Stimulated activated CD4-positive, alpha-beta T cell treated with anti-CD3 and anti-CD28 coated beads, Interleukin-2, amount 100 ng/mL, for 48 hours (primary cell): ENCODE results near the gene ABAT.
"Not testable (repeated sequence)": the region's sequence is repeated elsewhere in the genome, so short reads cannot be mapped to it uniquely, and the experiment has no call there.

ENCODE experiments used
- DNase-seq, 2 donors: peaks; one replicate each; pipeline ENCODE4 v3.0.0-alpha.2; 2020

The ABAT gene

DNA sequence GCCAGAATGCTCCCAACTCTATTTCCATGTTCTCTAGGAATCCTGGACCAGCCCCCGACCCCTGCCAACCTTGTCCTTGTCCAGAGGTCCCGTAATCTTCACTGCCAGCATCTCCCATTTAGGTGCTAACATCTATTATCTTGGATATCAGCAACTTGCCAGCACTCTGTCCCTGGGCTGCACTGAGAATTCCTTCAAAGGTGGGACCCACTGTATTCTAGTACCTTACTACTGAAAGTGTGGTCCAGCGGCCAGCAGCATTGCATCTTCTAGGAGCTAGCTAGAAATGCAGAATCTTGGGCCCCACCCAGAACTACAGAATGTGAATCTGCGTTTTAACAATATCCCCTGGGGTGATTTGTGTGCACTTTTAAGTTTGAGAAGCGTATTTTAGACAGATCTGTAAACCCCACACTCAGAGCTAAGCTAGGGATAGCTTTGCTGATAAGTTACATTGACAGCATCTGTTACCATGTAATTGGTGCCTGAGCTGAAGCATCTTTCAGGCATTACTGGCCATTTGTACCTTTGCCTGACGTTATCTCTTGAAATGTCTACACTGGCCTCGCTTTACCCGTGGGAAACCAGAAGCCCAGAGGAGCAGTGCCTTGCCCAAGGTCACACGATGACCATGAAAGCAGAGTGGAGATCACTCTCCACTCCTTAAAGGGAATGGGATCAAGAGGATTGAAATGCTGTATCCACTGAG is 8.3 kb downstream of the ABAT start:
- DNase-seq = no peak

DNA sequence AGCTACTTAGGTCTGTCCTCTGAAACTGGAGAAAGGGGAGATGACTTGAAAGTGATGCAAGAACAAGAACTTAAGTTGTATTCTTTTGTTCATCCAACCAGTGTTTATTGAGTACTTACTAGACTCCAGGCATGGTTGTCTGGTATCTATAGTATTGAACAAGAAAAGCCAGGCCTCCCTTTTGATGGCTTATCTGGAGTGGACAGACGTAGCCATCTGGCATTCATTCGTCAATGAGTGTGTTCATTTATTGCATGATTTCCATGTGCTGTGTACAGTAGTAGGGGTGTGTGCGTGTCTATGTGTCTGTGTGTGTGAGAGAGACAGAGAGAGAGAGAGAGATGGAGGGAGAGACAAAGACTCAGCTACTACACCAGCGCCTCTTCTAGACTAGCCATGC is 9.2 kb downstream of the ABAT start:
- DNase-seq = no peak

DNA sequence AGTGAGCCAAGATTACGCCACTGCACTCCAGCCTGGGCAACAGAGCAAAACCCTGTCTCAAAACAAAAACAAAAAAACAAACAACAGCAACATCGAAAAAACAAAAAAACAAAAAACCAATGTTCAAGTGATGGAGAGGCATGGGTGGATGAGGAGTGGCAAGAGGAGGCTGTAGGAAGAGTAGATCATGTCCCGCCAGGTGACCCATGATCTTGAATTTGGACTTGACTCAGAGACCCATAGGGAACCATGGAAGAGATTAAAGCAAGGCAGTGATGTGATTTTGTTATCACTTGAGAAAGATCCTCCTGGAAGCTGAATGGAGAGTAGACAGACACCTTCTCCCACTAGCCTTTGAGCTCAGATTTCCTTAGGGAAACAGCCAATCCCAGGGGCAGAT is 11.2 kb downstream of the ABAT start:
- no peak for DNase-seq

DNA sequence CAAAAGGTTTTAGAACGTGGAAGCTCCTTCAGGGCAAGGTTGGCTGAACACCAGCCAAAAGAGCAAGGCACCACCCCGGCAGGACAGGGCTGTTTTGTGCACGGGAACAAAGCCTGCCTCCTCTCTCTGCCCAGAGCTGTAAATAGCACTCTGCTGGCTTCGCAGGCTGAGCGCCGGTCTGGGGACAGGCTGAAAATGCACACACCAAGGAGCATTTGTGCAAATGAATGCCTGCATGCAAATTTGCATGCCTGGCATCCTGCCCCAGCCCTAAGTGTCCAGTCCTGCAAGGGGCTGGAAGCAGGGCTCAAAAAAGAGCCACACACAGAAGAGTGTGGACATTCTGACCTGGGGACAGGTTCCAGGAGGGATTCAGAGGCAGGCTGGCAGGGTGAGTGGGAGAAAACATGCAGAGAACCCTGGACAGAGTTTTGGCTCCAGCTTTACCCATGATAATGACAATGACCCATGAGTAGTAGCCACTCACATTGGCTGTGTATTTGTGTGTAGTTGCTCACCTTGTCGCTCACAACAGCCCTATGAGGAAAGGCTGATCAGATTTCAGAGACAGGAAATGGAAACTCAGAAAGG is 11.7 kb downstream of the ABAT start:
- DNase-seq = no peak

DNA sequence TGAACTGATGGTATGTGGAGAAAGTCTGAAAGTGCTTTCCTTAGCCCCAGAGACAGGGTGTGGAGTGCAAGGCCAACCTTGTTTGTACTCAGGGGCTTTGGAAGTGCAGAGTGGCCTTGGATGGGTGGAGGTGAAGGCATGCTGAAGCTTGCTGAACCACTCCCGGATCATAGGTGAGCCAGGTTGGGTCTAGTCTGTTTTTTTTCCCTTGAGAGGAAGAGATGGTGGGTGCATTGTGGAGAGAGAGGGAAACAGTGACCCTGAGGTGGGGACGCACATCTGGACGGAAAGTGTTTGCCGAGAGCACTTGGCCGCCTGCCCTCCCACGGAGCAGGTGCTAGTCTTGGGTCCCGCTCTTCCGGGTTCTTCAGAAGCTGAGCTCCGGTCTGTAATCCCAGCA is 12.5 kb downstream of the ABAT start:
- no peak for DNase-seq

DNA sequence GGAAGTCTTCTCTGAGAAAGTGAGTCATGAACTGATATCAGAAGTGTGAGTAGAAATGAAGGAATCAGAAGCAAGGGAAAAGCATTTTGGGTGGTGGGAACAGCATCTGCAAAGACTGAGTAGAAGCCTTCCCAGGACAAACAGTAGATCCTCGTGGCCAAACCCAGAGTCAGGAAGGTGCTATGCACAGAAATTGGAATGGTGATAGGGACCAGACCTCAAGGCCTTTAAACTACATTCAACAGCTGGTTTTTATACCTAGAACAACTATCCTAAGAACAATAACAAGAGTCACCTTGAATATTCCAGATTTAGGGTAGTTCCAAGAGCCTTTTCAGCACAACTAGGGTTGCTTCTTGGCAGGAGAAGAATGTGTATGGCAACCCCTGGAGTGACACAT is 15.3 kb downstream of the ABAT start:
- no peak for DNase-seq

DNA sequence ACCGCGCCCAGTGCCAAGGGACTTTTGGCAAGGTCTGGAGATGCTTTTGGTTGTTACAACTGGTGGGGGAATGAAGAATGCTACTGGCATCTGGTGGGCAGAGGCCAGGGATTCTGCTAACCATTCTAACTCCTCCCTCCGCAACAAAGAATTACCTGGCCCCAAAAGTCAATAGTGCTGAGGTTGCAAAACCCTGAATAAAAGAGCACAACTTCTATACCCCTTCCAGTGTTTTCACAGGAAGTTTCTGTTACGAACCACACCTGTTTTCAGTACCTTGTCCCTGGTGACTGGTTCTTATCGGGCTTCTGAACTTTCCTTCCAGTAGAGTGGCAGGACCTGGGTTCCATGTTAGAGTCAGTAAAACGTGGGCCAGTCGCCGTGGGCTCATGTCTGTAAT is 17.3 kb downstream of the ABAT start:
- no peak for DNase-seq

DNA sequence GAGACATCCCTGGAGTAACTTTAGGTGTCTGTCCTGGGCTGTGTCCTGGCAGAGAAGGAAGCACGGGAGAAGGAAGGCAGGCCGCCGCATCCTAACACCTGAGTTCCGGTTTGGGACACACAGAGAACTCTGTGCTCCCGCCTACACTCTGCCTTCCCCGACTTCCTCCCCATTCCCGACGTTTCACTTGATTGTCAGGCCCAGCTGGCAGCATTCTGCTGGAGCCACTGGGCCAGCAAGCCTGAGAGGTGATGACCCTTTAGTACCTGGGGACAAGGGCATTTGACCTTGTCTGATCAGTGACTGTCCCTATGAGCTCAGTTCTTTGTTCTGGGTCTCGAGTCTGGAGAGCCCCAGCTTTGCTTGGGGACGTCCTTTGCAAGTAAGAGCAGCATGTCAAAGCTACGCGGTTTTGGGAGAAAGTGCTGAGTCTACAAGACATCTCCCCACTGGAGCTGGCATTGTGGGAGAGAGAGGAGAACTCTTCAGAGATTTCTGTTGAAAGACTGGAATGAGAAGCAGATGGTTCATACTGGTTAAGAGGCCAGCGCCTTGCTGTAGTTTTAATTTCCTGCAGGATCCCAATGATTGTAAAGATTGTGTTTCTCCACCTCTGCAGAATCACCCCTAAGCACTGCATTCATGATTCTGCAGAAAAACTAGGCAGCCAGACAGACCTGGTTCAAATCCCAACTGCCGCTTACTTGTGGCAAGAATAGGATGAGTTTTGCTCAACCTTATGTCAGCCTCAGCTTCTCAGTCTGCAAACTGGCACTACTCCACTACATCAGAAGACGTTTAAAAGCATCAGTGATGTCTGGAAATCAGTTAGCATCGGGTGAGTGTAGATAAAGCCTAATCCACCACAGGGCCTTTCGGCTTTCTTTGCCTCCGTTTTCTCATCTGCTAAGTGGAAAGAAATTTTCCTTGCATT is 20.6 kb downstream of the ABAT start:
- no peak for DNase-seq

DNA sequence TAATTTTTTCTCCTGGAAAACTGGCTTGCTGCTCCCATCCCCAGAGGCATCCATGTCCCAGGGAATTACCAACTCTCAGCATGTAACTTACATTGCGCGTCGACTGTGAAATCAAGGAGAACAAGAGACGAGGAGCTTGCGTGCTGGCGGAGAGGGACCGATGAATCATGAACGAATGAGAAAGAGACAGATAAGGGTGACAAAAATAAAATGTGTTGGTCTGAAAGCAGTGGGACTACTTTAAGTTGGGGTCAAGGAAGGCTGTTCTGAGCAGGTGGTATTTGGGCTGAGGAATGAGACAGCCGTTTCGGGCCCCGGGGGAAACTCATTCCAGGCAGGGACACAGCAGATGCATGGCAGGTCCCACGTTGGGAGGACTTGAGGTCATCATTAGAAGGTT is 22.5 kb downstream of the ABAT start:
- no peak for DNase-seq

DNA sequence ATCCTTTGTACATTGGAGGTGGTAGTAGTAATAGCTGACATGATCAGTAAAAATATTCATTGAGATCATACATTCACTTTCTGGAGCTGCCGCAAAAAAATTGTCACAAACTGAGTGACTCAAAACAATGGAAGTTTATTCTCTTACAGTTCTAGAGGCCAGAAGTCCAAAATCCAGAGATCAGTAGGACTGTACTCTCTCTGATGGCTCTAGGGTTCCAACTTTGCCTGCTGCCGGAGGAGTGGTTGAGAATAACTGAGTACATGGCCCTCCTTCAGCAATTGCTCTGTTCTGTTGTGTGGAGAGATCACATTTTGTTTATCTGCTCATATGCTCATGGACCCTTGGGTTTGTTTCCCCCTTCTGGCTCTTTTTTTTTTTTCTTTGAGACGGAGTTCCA is 23.5 kb downstream of the ABAT start:
- DNase-seq = no peak

DNA sequence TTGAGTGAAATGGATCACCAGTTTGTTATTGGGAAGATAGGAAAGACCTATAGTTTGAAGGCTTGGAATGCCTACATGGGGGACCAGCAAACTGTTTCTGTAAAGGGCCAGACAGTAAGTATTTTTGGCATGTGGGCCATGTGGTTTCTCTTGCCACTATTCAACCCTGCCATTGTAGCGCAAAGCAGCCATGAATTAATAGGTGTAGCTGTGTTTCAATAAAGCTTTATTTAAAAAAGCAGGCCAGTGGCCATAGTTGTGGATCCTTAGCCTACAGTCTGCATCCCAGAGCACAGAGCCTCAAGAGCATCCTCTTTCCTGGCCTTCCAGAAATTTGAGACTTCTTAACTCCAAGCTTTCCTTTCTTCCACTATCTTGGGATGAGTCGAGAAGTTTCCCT is 29.3 kb downstream of the ABAT start:
- DNase-seq = no peak

DNA sequence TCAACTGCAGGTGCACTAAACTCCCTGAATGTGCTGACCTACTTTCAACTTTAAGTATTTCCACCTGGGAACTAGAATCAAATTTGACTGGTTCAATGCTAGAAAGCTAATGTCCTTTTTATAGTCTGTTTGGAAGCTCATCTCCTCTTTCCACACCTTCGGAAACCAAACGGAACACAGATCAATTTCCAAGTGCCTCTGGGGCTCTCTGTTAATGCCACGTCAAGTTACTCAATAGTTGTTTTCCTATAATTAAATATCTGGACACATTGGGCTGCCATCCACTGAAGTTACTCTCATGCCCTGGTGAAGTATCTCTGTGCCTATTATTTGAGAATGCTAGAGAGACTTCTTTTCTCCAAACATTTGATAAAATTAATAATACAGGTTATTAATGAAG is 29.7 kb downstream of the ABAT start:
- DNase-seq = no peak

DNA sequence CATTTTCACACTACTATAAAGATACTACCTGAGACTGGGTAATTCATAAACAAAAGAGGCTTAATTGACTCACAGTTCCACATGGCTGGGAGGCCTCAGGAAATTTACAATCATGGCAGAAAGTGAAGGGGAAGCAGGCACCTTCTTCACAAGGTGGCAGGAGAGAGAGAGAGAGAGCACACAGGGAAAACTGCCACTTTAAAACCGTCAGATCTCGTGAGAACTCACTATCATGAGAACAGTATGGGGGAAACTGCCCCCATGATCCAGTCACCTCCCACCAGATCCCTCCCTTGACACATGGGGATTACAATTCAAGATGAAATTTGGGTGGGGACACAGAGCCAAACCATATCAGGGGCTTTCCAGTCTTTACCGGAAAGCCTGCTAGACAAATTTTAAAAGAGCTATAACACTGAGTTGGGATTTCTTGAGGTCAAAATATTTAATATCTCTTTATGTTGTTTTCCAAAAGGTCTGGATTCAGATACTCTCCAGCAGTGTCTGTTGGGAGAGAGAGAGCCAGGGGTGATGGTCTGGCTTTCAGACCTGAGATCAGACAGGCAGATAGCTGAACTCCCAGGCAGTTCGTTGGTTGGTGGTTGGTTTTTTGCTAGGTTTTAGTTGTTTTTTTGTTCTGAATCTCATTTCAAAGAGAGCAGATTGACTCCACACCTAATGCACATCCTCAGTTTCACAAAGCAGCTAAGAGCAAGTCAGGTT is 30.8 kb downstream of the ABAT start:
- not testable (repeated sequence) for DNase-seq

DNA sequence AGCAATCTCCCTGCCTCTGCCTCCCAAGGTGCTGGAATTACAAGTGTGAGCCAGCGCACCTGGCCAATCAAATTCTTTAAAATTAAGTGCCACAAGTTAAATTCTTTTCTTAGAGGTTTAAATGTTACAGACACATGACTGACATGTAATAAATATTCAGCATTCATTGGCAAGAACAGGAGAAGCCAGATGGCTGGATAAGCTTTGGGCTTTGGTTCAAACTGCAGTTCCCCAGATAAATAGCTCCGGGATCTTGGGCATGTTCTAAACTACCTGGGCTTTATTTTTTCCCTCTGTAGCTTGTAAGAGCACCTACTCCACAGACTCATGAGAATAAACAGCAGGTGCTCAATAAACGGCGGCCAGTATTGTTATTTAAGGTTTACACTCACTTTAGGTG is 34.1 kb downstream of the ABAT start:
- DNase-seq = no peak

DNA sequence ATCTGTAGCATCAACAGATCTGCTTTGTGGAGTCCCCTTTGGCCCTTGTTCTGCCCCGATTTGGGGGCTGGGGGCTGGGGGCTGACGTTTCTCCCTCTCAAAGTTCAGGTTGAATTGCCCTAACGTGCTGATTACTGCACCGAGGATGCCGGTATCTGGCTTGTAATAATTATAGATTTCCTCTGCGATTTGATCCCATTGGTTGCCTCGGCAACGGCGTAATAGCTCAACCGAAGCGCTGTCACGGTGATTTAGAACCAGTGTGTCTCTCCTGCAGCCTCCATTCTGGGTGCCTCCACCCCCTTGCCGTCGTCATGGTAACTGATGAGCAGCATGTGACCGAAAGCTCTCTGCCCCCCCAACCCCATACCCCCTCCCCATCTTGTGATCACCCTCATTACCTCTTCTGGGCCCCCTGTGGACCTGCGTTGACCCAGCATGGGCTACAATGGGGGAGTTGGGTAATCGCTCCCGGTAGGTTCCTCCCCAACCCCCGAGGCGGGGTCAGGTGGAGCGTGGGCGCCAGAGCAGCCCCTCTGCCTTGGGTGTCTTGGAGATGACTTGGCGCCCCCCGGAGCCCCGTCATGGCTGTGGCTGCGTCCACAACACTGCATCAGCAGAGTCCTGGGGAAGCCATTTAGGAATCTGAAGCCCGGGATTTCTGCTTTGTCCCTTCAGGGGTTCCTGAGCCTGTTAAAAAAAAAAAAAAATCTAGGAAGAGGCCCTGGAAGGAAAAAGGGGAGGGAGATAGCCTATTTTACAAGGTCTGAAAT is 38.4 kb downstream of the ABAT start:
- DNase-seq = no peak

DNA sequence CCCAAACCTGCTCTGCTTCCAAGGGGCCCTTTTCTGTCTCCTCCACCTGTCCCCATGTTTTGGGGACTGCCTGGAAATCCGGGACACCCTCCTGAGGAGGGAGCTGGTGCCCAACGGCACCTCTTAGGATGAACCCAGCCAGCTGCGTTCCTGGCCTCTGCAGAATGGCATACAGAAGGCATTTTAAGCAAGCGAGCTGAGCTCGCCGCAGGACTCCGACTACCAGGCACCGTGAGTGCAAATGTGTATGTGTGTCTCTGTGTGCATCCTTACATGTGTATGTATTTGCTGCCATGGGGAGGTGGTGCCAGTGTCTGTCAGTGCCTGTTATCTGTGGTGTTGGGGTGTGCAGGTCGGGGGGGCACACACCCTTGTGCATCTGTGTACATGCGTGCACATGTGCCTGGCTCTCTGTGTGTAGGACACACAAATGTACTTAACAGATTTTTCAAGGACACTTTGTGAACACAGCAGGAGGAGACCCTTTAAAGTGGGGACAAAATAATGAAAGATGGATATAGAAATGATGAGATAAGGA is 39.3 kb downstream of the ABAT start:
- DNase-seq = no peak

DNA sequence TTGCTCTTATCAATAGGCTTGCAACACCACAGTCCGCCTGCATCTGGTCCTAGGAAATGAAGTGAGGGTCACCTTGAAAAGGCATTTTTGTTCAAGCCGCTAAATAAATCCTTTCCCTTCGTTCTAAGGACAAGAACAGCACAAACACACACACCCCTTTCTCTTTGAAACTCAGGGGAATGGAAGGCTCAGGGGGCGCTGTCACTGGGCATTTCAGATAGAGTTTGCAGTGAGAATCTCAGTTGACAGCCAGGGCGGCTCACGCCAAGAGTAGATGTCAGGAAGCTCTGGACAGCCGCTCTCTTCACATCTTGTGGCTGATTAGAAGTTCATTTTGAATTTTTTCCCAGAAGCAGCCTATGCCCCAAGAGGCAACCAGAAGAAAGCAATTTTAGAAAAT is 39.8 kb downstream of the ABAT start:
- no peak for DNase-seq

DNA sequence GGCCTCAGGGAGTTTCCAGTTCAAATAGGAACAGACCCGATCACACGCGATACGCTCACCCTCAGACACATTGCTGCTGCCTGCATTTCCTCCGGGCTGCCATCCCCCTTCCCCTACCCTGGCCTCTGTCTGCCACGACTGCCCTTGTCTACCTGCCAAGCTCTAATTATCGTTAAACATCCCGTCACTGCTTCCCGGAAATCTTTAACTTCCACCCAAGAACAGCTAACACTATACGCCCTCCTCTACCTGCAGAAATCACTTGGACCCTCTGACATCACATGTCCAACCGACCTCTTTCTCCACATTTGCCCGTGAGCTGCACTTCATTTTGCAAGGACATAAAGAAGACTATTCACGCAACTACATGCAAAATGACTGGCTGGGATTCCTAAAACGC is 40.4 kb downstream of the ABAT start:
- DNase-seq = no peak

DNA sequence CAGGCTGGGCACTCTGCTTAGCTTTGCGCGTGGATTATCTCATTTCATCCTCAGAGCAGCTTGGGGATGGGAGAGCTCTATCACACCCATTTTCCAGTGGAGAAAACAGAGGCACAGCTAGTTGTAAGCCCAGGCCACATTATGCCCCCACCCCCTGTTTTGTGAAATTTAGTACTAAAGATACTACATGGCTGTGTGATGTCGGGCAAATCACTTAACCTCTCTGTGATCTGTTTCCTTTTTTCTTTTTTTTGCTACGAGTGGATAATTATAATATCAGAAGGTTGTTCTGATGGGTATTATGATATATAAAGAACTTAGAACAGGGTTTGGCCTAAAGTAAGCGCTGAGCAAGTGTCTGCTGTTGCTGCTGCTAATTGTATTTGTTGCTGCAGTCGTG is 41.6 kb downstream of the ABAT start:
- no peak for DNase-seq

DNA sequence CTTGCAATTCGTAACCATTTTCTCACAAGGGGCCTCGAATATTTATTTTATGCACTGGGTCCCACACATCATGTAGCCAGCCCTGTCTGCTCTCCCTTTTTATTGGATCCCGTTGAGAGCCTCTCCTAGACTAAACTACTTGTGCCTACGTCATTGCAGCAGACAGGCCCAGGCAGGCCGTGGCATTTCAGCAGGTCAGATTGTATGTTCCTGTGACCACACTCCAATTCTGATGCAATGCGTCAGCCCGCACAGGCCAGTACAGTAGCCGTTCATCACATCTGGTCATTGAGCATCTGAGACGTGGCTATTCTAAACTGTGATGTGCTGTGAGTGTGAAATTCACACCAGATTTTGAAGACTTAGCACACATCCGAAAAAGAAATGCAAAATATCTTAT is 42.2 kb downstream of the ABAT start:
- no peak for DNase-seq

DNA sequence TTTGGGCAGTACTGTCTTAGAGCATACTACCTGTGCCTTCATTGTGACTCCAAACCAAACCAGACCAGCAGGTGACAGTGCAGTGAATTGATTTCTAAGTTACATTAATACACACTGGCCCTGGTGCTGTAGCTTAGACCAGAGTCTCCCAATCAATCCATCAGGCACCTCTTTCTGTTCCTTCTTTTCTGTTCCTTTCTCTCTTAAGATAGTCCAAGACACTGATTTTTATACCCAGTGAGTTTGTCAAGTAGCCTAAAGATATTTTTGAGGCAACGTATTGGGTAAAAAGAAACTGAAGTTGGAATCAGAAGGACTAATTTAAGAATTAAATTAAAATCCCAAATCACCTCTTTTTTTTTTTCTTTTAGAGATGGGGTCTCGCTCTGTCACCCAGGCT is 43.1 kb downstream of the ABAT start:
- no peak for DNase-seq

DNA sequence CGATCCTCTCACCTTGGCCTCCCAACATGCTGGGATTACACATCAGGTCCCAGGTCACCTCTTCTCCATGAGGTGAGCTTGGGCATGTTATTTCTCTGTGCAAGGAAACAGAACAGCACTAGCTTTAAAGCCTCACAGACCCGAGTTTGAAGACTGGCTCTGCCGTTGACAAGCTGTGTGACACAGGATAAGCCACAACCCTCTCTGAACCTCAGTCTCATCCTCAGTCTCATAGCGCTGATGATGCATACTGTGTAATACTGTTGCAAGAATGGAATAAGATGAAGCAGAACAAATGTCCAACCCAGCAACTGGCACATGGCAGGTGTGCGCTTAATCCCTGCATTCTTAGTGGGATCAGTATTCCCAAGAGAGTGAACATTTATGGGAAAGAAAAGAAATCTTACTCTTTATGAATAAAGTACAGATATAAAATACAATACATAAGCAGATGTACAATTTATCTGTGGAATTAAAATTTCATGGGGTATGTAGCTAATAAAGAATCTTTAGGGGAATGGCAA is 43.5 kb downstream of the ABAT start:
- DNase-seq = no peak
